SKM-1 (cell line): Measurements from ENCODE around the gene MECR.
"Not testable (repeated sequence)": the region's sequence is repeated elsewhere in the genome, so short reads cannot be mapped to it uniquely, and the experiment has no call there.

Source experiments
- DNase-seq: peaks from one replicate; lab custom pipeline; 2025; ENCODE audit not compliant: unreplicated experiment; lab: John Stamatoyannopoulos, UW

The MECR gene

GRCh38 chr1:29237129-29237821 lies 6.5 kb upstream of the MECR start:
- no peak for DNase-seq

- no peak for DNase-seq
These were observed 6.0 kb upstream of the MECR start for GRCh38 chr1:29236712-29237128.

- DNase-seq: peak; percentile 68
These were observed 5.4 kb upstream of the MECR start, which contains the start of gene PTPRU for GRCh38 chr1:29235955-29236711. TSS of gene PTPRU (plus strand) at chr1:29236522. CDS start at chr1:29236645, 123 bp downstream.

DNA sequence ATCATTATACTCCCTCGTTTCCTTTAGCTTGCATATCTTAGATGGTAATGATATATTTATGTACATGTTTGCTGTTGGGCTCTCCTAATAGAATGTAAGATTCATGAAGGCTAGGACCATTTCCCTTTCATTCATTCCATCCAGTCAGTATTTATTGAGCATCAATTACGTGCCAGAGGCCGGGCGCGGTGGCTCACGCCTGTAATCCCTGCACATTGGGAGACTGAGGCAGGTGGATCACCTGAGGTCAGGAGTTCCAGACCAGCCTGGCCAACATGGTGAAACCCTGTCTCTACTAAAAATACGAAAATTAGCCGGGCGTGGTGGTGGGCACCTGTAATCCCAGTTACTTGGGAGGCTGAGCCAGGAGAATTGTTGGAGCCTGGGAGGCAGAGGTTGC lies 4.1 kb upstream of the MECR start:
- not testable (repeated sequence) for DNase-seq

DNA sequence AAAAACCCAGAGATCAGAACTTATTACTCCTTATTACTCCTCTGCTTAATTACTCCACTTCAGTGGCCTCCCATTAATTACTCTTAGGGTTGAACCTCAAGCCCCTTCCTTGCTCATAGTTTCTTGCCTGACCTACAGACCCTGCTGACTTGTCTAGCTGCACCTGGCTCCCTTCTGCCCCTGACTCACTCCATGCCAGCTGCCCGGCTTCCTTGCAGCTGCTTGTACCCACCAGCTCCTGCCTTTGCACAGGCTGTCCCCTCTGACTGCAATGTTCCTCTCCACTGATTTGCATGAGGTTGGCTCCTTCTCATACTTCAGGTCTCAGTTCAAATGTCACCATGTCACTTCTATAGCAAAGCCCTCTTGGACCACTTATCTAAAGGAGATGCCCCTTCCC lies 3.7 kb upstream of the MECR start:
- no peak for DNase-seq

- no peak for DNase-seq
These were observed 3.0 kb upstream of the MECR start for GRCh38 chr1:29233693-29234092.

DNA sequence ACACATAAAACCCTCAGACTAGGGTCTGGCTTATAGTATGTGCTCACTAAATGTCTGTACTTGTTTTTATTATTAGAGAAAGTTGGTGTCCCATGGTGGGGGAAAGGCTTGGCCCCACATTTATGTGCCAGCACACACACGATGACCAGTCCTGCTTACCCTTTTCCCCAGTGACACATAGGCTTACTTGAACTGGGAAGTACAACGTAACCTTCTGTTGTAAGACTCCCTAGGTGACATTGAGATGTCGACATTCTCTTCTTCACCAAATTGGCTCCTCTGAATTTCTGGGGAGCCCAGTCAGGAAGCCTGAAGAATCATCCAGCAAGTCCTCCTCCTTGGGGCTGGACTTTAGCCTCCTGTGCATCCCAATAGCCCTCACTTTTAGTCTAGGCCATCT lies 1.7 kb upstream of the MECR start:
- DNase-seq: no peak

DNA sequence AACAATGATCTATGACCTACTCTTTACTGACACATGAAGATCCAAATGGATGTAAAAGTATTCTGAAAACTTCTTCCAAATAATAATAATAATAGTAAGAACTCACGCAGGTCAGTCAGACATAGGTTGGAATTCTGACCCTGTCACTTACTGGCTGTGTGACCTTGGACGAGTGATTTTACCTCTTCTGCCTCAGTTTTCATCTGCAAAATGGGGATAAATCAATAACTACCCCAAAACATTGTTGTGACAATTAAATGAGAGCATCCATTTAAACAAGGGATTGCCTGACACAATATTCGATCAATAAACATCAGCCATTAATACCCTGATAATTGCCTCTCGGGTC lies 556 bp downstream of the MECR start:
- no peak for DNase-seq

GRCh38 chr1:29227511-29227910 lies 3.2 kb downstream of the MECR start:
- DNase-seq: no peak

- DNase-seq: no peak
These were observed 5.4 kb downstream of the MECR start for GRCh38 chr1:29225361-29225760.

DNA sequence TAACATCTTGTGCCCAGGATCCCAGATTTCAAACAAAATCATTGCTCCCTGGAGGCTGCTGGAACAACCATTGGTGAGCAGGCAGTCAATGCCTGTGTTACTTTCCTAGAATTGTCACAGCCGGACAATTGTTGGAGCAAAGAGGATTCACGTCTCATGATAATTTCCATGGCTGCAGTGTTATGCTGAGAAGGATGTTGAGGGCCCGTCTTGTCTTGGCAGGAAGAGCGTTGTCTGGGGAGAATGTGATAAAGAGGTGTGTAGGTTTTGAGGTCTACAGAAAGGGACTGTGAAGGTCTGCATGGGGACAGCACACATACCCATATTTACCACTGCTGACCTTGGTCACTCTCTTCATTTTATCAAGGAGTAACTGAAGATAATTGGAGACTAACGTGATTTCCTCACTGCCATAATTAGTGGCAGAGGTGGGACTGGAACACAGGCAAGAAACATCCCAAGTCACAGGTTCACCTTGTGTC lies 6.3 kb downstream of the MECR start:
- DNase-seq: no peak

DNA sequence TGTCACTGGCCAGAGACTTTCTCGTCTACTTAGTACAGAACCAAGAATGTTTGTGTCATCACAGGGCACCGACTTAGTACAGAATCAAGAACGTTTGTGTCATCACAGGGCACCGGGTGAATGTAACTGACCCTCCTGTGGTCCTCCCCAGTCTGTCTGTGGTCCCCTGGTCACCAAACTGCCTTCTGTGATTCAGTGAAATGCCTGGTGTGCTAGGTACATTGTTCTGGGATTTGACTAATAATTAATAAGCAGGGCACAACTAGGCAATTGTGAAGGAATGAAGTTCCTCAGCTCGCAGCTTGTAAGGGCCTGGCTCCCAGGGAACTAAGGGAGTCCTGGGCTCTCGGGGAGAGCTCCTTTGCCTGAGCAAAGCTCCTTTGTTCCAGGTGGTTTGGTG lies 7.2 kb downstream of the MECR start:
- DNase-seq: no peak

DNA sequence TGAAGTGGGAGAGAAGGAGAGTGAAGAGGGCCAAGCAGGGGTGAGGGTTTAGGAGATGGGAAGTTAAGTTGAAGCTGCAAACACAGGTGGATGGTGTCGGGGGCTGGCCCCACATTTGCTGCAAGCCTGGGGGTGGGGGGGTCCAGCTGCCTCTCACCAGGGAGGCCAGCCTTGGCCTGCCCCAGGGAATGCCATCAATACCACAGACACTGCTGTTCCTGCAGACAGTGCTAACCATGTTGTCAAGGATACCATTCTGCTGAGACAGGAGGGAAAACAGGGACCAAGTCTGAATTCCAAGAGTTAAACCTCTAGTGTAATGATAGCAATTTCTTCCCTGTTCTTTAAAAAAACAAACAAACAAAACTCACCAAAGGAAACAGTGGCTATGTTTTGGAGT lies 8.0 kb downstream of the MECR start:
- no peak for DNase-seq

DNA sequence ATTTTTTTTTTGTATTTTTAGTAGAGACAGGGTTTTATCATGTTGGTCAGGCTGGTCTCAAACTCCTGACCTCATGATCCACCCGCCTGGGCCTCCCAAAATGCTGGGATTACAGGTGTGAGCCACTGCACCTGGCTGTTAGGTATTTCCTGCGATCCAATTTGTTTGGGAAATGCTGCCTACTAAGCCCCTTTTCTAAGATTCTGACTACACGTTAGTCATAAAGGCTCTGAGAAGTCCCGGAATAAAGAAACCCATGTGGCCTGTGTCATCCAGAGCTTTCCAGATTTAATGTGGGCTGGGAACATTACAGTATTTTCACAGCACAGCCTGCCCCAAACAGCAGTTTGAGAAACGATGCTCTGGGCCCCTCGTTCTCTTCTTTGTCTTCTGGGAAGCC lies 8.5 kb downstream of the MECR start:
- not testable (repeated sequence) for DNase-seq

GRCh38 chr1:29221296-29221695 lies 9.4 kb downstream of the MECR start:
- no peak for DNase-seq

DNA sequence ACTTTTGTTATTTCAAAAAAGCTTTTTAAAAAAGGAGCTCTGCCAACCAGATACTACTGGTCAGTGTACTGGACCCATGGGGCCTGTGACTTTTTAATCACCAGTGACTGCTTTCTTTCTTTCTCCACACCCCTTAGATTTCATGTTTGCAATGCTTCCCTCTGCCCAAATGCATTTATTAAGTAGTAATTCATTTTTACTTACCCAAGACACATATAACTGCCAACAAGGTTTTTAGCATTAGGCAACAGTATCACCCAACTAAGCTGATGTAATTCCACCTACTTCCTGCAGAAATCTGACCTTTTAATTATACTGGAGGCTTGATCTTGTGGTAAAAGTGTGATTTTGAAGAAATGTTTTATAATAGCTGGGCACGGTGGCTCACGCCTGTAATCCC lies 12.5 kb downstream of the MECR start:
- no peak for DNase-seq

- no peak for DNase-seq
These were observed 13.1 kb downstream of the MECR start for GRCh38 chr1:29217633-29218032.

- no peak for DNase-seq
These were observed 17.7 kb downstream of the MECR start for GRCh38 chr1:29213055-29213454.

- DNase-seq: no peak
These were observed 19.4 kb downstream of the MECR start for GRCh38 chr1:29211086-29212030.

DNA sequence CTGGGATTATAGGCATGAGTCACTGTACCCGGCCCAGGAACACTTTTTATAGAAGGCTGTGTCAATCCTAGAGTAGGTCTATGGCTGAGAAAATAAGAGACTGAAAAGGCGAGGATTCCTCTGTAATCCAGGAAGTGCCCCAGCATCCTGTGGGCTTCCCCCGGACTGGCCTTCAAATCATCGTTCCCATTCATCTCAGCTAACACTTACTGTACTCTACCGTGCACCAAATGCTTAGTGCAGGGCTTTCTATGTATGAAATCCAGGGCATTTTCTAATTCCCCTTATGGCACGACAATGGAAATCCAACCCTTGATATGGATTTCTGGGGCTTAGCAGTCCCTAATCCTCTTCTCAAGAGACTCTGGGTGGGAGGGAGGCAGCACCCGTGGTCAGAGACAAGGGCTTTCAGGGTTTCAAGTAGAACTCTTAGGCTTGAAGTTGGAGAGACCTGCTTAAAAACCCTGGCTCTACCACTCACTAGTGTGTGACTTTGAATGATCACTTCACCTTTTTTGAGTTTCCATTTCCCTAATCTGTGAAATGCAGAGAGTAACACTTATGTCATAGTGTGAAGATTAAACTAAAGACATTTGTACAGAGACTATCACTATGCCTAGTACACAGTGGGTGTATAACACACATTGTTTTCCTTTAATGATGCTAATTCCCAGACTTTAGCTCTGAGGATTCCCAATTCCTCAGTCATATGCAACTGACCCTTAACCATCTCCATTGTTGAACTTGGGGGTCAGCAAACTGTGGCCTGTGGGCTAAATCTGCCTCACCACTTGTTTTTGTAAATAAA lies 20.3 kb downstream of the MECR start:
- DNase-seq: no peak

GRCh38 chr1:29209173-29209572 lies 21.6 kb downstream of the MECR start:
- no peak for DNase-seq
